ENCODE results near the gene GPR173. TPM values are rescaled to one million over a fixed set of nuclear protein-coding genes. Genes with fewer than 3 reads are reported as not detected.

GPR173 gene
- 3.5 and 4.4 TPM in 2 replicates for total RNA-seq

GRCh38 chrX:53048169-53049126, at the start of gene GPR173:
TSS of gene GPR173 (plus strand) at chrX:53048789. CDS start at chrX:53076622, 27,833 bp downstream.

GRCh38 chrX:53081925-53082772, 33.6 kb downstream of the GPR173 start, which contains the start of gene TSPYL2:
TSS of gene TSPYL2 (plus strand) at chrX:53082367. CDS start at chrX:53082499, 132 bp downstream.

GRCh38 chrX:53093748-53094581, 45.4 kb downstream of the GPR173 start, which contains the start of gene KANTR:
TSS of gene KANTR (plus strand) at chrX:53094142. CDS start at chrX:53124273, 30,131 bp downstream.

Small RNA genes lying within 50 kb of the gene (small RNA-seq; reads per million reads assigned to genes)
- not detected for gene AL591212.2

Other genes starting within 250 kb of the GPR173 start
- not detected in 2 replicates for gene XAGE5, start 237.5 kb upstream of the GPR173 start, total RNA-seq
- gene XAGE3, start 180.7 kb upstream of the GPR173 start, total RNA-seq = not detected in 2 replicates
- gene FAM156B, start 151.5 kb upstream of the GPR173 start, total RNA-seq = 16.9 and 24.5 TPM in 2 replicates
- 18.8 and 24.3 TPM in 2 replicates for gene FAM156A, start 90.3 kb upstream of the GPR173 start, total RNA-seq
- gene TSPYL2, start 33.6 kb downstream of the GPR173 start, total RNA-seq = 9.6 and 10.7 TPM in 2 replicates
- 7.2 and 8.9 TPM in 2 replicates for gene KANTR, start 45.4 kb downstream of the GPR173 start, total RNA-seq
- gene KDM5C, start 176.4 kb downstream of the GPR173 start, total RNA-seq = 142 and 170 TPM in 2 replicates
- 24.0 and 28.2 TPM in 2 replicates for gene IQSEC2, start 232.8 kb downstream of the GPR173 start, total RNA-seq